NCI-H1417 (cell line): Measurements from ENCODE around the gene ECT2L.

Experiments used
- DNase-seq, 3 experiments: peaks; one replicate each; lab custom pipeline; 2025; lab: John Stamatoyannopoulos, UW

Gene ECT2L

GRCh38 chr6:138795809-138796603 is at the start of gene ECT2L:
ECT2L (plus strand) TSS chr6:138796087; CDS start chr6:138813275, 17,188 bp downstream.
- peak in 1 of 3 experiments; percentile 6 for DNase-seq

- no peak for DNase-seq
These were observed 43.9 kb upstream of the ECT2L start for GRCh38 chr6:138752017-138752416.

GRCh38 chr6:138757136-138757535 is 38.8 kb upstream of the ECT2L start:
- no peak for DNase-seq

GRCh38 chr6:138765896-138766655 is 29.8 kb upstream of the ECT2L start:
- DNase-seq: peak; percentile 8 to 74 (median 36)

- no peak for DNase-seq
These were observed 26.7 kb upstream of the ECT2L start for GRCh38 chr6:138769102-138769676.

- DNase-seq: no peak
These were observed 23.2 kb upstream of the ECT2L start for GRCh38 chr6:138772596-138773176.

GRCh38 chr6:138773177-138774091 is 22.5 kb upstream of the ECT2L start, which contains the start of gene CCDC28A:
CCDC28A (plus strand) TSS chr6:138773769; CDS start chr6:138776121, 2,352 bp downstream.
- DNase-seq: peak; percentile 93 to 100 (median 100)

GRCh38 chr6:138774370-138774769 is 21.5 kb upstream of the ECT2L start:
- DNase-seq: peak in 1 of 3 experiments; percentile 48

GRCh38 chr6:138776659-138777058 is 19.2 kb upstream of the ECT2L start:
- DNase-seq: no peak

GRCh38 chr6:138778331-138778730 is 17.6 kb upstream of the ECT2L start:
- no peak for DNase-seq

GRCh38 chr6:138782243-138782642 is 13.6 kb upstream of the ECT2L start:
- no peak for DNase-seq

- no peak for DNase-seq
These were observed 10.8 kb upstream of the ECT2L start for GRCh38 chr6:138785079-138785478.

GRCh38 chr6:138785980-138786379 is 9.9 kb upstream of the ECT2L start:
- DNase-seq: no peak

GRCh38 chr6:138787138-138787537 is 8.7 kb upstream of the ECT2L start:
- DNase-seq: no peak

- no peak for DNase-seq
These were observed 884 bp downstream of the ECT2L start for GRCh38 chr6:138796771-138797170.

GRCh38 chr6:138797806-138798446 is 2.0 kb downstream of the ECT2L start:
- no peak for DNase-seq

- DNase-seq: peak in 1 of 3 experiments; percentile 20
These were observed 4.7 kb downstream of the ECT2L start for GRCh38 chr6:138800377-138801150.

GRCh38 chr6:138803331-138803730 is 7.4 kb downstream of the ECT2L start:
- no peak for DNase-seq

- DNase-seq: no peak
These were observed 8.0 kb downstream of the ECT2L start for GRCh38 chr6:138803861-138804260.
